ENCODE results near the gene ENAM. TPM values are rescaled to one million over a fixed set of nuclear protein-coding genes. Genes with fewer than 3 reads are reported as not detected.
"Not testable (repeated sequence)": the region's sequence is repeated elsewhere in the genome, so short reads cannot be mapped to it uniquely, and the experiment has no call there.

ENAM gene
- total and polyA plus RNA-seq, 2 experiments from 2014 or later = not detected

DNA sequence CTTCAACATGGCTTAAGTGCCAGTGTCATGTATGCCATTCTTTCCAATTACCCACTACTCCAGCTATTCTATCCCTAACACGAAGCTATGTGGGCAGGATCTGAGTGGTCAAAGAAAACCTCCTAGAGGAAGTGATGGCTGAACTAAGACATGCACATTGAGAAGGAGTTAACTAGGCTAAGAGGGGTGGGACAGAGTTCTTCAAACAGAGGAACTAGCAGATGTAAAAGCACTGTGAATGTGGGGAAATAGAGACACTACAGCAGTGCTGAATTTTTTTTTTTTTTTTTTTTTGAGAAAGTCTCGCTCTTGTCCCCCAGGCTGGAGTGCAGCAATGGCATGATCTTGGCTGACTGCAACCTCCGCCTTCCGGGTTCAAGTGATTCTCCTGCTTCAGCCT lies 31.6 kb downstream of the ENAM start:
- TF ChIP-seq, protein P1, sequence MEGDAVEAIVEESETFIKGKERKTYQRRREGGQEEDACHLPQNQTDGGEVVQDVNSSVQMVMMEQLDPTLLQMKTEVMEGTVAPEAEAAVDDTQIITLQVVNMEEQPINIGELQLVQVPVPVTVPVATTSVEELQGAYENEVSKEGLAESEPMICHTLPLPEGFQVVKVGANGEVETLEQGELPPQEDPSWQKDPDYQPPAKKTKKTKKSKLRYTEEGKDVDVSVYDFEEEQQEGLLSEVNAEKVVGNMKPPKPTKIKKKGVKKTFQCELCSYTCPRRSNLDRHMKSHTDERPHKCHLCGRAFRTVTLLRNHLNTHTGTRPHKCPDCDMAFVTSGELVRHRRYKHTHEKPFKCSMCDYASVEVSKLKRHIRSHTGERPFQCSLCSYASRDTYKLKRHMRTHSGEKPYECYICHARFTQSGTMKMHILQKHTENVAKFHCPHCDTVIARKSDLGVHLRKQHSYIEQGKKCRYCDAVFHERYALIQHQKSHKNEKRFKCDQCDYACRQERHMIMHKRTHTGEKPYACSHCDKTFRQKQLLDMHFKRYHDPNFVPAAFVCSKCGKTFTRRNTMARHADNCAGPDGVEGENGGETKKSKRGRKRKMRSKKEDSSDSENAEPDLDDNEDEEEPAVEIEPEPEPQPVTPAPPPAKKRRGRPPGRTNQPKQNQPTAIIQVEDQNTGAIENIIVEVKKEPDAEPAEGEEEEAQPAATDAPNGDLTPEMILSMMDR (IDR thresholded peaks at IDR 0.05; ENCODE audit: low read depth, low read length) = no peak
- H3K9me3 ChIP-seq (ENCODE audit: low read depth) = no peaks in the 10 kb centered on the region

DNA sequence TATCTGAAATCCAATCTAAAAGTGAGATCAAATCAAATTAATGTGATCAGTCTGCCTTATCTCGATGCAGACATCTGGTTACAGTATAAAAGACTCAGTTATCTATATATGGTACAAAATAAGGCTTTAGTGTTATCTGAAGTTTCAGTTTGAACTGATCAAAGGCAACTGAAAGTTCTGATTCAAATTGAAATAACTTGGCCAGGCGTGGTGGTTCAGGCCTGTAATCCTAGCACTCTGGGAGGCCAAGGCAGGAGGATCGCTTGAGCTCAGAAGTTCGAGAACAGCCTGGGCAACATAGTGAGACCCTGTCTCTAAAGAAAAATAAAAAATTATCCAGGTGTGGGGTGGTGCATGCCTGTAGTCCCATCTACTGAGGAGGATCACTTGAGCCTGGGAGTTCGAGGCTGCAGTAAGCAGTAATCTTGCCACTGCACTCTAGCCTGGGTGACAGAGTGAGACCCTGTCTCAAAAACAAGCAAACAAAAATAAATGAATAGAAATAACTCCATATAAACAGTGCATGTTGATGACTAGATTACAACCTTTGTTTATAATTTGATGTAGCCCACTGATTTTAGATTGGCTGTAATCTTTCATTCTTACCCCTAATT lies 32.9 kb downstream of the ENAM start:
- H3K27ac ChIP-seq; H3K4me3 ChIP-seq; H3K9me3 ChIP-seq (ENCODE audit: low read depth); H3K4me1 ChIP-seq (ENCODE audit: low read depth); H3K27me3 ChIP-seq; DNase-seq (ENCODE audit: low read depth in 1 of 2, low spot score in 1 of 2); H3K36me3 ChIP-seq: not testable (repeated sequence)

More for the DNA sequence above, 31.6 kb downstream of the ENAM start:
- no peaks in the 10 kb centered on the region for H3K36me3 ChIP-seq
- H3K4me3 ChIP-seq = no peak overlapping the region
- DNase-seq (ENCODE audit: low read depth in 1 of 2, low spot score in 1 of 2) = no peak
- no peak overlapping the region for H3K27ac ChIP-seq
- no peaks in the 10 kb centered on the region for H3K4me1 ChIP-seq (ENCODE audit: low read depth)
- no peaks in the 10 kb centered on the region for H3K27me3 ChIP-seq

DNA sequence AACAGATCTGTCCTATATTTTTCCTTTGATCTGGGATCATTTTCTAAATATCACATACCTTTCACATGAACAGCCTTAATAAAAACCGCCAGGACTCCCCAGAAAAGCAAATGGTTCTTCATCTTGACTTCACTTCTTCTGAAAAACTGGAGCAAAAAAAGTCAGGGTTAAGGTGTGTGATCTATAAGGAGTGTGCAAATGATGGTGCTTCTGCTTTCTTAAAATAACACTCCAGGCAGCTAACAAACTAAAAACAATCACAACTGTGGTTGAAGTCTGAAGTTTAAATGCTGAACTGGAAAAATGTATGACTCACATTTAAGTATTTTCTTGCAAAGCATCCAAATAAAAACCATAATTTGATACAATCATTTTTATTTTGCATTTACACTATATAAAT lies 37.8 kb downstream of the ENAM start, which contains the start of gene JCHAIN:
TSS of gene JCHAIN (minus strand) at position 140 of the 400 bp plus-strand sequence. CDS start at position 122, 18 bp downstream.
- TF ChIP-seq, protein P1 (IDR thresholded peaks at IDR 0.05; ENCODE audit: low read depth, low read length) = no peak
- Histone ChIP-seq H3K27ac (no peak within 1 kb of the TSS), H3K9me3 (ENCODE audit: low read depth) (no peaks in the 10 kb centered on the region), H3K36me3 (no peaks in the 10 kb centered on the region), H3K4me1 (ENCODE audit: low read depth) (no peaks in the 10 kb centered on the region), H3K4me3 (no peak within 1 kb of the TSS), H3K27me3 (peaks cover 10% of the 10 kb centered on the region)
- no peak for DNase-seq (ENCODE audit: low read depth in 1 of 2, low spot score in 1 of 2)

DNA sequence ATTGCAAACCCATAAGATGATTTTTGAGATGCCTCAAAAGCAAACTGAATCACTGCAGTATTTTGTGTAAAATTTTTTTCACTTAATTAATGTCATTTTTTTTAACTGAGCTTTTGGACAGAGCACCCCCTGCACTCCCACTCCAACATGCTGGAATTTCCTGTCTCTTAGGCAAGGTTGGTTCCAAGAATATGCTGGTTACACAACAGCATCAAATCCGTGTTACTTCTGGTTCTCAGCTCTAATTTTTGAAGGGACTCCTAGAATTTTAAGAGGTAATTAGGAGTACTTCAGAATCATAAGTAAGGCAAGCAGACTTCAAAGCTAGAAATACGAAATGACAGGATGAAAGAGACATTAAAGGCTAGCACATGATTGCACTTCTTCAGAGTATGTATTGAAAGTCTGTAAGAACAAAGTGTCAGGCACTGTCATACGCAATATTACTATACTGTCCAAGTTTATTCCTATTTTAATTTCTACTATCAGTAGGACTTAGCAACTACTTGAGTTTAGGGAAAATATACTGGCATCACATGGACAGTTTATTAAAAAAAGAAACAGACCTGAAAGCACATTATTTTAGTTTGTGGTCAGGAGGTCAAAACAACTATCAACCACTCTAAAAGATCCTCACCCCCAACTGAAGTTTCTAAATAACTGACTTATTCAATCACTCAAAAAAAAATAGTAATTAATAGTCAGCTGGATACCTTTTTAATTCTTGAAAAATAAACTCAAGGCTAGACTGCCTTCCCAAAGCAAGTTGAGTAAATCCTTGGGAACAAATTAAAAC lies 39.4 kb downstream of the ENAM start:
- H3K4me3 ChIP-seq = no peak overlapping the region
- peaks cover 10% of the 10 kb centered on the region for H3K27me3 ChIP-seq
- no peak overlapping the region for H3K27ac ChIP-seq
- no peaks in the 10 kb centered on the region for H3K4me1 ChIP-seq (ENCODE audit: low read depth)
- peak in 1 of 2 donors; percentile 81 for DNase-seq (ENCODE audit: low read depth in 1 of 2, low spot score in 1 of 2)
- H3K9me3 ChIP-seq (ENCODE audit: low read depth) = no peaks in the 10 kb centered on the region
- TF ChIP-seq, protein P1 (IDR thresholded peaks at IDR 0.05; ENCODE audit: low read depth, low read length) = no peak
- no peaks in the 10 kb centered on the region for H3K36me3 ChIP-seq

DNA sequence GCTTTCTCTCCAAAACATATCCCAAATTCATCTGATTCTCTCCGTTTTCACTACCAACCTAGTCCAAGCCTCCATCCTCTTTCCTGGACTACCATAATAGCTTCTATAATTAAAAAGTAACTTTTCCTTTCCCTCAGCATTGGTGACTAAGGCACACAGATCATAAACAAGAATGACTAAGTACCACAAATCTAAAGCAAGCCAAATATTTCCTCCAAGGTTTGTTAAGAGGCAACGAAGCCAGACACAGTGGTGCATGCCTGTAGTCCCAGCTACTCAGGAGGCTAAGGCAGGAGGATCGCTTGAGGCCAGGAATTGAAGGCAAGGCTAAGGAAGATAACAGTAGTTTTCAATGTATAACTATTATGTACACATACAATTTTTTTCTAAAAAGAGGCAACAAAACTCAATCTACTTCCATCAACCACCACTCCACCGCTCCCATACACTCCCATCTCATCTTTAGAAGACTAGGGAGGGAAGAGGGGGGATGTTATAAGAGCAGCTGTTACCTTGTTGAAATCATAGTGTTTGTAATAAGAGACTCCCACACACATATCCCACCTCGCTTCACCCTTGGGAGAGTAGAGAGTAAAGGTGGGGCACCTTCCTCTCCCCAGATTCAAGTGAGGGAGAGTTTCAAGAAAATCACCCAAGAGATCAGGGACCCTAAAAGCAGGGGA lies 41.9 kb downstream of the ENAM start:
- no peaks in the 10 kb centered on the region for H3K4me1 ChIP-seq (ENCODE audit: low read depth)
- TF ChIP-seq, protein P1 (IDR thresholded peaks at IDR 0.05; ENCODE audit: low read depth, low read length) = no peak
- H3K9me3 ChIP-seq (ENCODE audit: low read depth) = no peaks in the 10 kb centered on the region
- H3K4me3 ChIP-seq = no peak overlapping the region
- no peak overlapping the region for H3K27ac ChIP-seq
- no peaks in the 10 kb centered on the region for H3K36me3 ChIP-seq
- H3K27me3 ChIP-seq = peaks cover 10% of the 10 kb centered on the region
- no peak for DNase-seq (ENCODE audit: low read depth in 1 of 2, low spot score in 1 of 2)

Data from cardiac muscle cell (in vitro differentiated cells and primary cell).